C4-2B (cell line): ENCODE data around the gene IL16.

Source experiments
- H3K27ac ChIP-seq: fragments of 450-650 bp; 2 replicates; pipeline ENCODE4 v1.5.1; 2017
- CTCF ChIP-seq: fragments of 450-650 bp; conservative IDR thresholded peaks from 2 replicates; pipeline ENCODE4 v1.5.1; 2017; ENCODE audit warnings: mild to moderate bottlenecking
- ZFX ChIP-seq: fragments of 450-650 bp; IDR thresholded peaks from 2 replicates; pipeline ENCODE4 v1.6.1; 2017

IL16 gene

DNA sequence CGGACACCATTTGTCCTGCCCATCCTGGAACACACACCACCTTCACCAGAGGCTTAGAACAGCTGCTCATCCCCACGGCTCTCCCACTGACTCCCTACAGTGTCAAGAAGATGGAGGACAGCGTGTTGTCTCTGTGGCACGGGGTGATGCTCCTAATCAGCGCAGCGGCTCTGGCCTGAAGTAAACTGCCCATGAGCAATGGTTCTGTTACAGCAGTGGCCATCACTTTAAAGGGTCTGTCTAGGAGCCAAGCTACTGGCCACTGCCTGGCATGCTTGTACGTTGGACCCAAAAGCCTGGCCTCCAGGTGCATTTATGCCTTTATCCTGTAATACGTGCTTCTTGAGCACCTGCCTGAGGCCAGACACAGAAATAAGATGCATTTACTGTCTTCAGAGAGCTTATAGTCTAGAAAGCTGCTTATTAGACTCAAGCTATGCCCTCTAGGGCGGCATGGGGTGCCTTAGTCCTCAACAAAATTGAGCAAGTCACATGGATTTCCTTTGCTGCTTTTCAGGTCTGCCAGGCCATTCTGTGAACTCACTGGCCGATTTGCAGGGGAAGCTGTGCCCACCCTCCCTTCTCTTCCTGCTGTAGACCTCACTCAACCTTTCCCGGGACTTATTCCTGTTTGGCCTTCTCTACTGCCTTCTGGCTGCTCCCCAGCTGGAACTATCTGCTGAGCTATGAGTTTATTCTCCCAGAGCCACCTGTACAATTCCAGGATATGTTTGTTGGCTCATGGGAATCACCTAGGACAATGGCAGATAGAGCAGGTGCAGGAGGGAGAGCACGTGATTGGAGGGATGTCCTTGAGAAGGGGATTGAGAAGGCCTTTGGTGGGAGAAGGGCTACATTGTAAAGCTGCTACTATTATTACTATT, 75.3 kb downstream of the IL16 start:
- TF ChIP-seq ZFX = no peak
- no peak for TF ChIP-seq CTCF
- no peak overlapping the region for H3K27ac ChIP-seq

DNA sequence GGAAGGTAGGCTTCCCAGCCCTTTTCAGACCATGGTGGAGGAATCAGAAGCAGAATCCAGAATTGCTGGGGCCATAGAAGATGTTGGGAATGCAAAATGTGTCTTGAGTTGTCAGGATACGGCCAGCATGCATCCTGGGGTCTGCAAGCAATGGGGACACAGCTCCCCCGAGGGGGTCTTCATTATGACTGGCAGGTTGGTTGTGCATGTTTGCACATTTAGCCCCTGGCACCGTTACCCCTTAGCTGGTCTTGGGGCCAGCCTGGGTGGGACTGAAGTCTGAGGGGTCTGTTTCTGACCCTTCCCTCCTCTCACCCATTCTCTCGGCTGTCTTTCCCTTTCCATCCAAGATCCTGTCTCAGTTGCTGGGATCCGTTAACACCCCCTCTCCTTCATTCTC, 76.5 kb downstream of the IL16 start:
- no peak for TF ChIP-seq ZFX
- TF ChIP-seq CTCF = no peak
- no peak overlapping the region for H3K27ac ChIP-seq

DNA sequence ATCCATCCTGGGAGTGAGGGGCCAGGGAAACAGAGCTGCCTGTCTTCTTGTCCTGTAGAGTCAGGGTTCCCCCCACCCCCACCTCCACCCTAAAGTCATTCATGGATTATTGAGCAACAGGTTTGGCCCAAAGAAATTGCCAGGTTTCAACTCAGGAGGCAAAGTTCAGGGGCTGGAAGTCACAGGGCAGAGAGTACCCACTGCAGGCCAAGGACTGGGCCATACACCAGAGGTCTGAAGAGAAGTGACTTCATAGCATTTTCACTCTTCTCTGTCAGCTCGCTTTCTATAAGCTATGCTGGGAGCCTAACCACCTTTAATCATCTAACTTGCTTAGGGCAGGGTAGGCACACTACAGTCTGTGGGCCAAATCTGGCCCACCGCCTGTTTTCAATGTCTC, 77.2 kb downstream of the IL16 start:
- no peak for TF ChIP-seq ZFX
- TF ChIP-seq CTCF = no peak
- H3K27ac ChIP-seq = no peak overlapping the region

- no peak overlapping the region for H3K27ac ChIP-seq
- TF ChIP-seq ZFX = no peak
- no peak for TF ChIP-seq CTCF
Observed at GRCh38 chr15:81274255-81274654, 77.6 kb downstream of the IL16 start.

DNA sequence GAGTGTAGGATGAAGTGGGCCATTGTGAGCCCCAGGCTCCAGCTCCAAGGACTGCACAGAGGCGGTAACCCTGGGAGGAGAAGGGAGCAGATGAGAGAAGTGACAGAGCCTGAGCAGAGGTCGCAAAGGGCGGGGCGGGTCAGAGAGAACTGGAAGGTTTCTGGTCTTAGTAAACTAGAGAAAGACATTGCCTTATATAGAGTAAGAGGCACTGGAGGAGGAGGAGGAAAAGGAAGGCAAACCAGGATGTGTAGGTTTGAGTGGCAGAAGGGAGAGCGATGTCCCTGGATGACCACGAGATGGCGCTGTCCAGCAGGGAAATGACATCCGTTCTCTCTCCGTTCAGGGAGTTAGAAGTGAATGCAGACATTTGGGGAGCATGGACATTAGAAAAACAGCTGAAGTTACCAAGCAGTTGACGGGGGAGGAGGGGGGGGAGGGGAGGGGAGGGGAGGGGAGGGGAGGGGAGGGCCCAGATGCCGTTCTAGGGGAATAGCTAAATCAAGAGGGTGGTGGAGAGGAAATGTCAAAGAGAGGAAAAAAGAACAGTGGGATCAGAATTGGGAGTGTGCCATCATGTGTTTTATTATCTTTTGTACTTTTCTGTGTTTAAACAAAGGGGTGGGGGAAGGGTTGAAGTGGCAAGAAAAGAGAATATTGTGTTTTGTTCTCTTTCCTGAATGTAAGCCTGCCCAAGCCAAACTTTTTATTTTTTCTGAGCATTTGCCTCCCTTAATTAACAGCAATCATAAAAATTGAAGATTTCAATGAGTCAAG, 78.4 kb downstream of the IL16 start:
- TF ChIP-seq CTCF (peak; percentile 73), ZFX (no peak)
- no peak overlapping the region for H3K27ac ChIP-seq

DNA sequence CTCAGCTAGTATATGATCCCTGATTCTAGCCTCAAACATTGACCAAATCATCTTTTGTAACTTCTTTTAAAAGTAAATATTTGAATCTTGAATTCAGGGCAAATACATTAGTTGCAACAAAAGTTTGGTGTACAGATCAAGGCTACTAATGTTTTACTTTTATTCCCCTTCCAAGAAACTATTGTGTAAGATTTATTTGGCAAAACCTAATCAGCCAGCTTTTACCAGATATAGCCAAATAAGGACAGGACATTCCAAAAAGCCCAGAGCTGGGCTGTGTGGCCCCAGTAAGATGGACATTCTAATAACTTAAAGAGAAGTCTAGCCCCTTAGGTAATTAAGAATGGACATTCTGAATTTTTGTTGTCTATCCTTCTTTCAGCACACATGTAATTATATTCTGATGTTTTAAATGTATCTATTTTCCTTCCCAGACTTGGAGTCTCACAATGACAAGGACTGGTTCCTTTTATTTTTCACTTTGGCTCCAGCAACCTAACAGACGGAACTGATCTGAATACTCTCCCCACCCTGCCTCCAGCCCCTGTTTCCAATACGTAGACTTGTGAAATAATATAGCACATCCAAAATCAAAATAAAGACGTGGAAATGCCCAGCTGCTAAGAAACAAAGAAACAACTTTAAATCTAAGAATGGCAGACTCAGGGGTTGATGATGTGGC, 79.2 kb downstream of the IL16 start:
- H3K27ac ChIP-seq = no peak overlapping the region
- TF ChIP-seq ZFX = no peak
- TF ChIP-seq CTCF = no peak
